Stimulated activated CD8-positive, alpha-beta memory T cell treated with anti-CD3 and anti-CD28 coated beads, Interleukin-15, amount 100 ng/mL, for 1 hour (primary cell): Measurements from ENCODE around the gene KLHDC10.
"Not testable (repeated sequence)": the region's sequence is repeated elsewhere in the genome, so short reads cannot be mapped to it uniquely, and the experiment has no call there.

ENCODE experiments used
- DNase-seq: peaks from one replicate; pipeline ENCODE4 v3.0.0-alpha.2; 2020; ENCODE audit warnings: low read depth

The KLHDC10 gene

DNA sequence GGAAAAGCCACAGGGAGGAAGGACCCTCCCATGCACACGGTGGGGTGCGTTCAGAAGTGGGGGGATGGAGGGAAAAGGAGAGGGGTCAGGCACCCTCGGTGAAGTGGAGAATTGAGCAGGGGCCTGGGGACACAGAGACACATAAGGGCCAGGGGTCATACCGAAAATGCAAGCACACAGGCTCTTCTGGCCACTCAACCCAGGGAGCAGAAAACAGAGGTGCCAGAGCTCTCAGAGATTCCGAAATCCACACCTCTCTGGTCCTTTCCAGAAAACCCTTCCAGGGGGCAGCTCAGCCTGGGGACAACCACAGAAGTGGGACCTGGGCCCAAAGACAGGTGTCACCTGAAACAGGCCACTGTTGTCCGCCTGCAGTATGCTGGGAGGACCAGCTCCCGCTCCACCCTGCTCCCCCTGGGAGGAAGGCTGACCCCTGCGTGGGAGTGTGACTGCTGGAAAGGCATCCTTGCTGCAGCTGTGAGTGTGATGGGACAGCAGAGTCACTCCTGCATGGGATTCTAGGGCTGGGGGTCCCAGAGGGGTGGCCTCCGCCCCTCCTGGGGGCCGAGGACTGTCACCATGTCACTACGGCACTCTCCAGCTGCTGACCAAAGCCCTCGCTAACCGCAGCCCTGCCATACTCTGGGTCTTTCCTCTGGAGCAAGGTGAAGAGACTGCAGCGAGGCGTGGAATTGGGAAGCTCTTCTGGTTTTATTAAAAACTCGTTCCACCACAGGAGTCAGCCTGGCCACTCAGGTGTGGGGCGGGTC lies 71.7 kb downstream of the KLHDC10 start:
- no peak for DNase-seq

DNA sequence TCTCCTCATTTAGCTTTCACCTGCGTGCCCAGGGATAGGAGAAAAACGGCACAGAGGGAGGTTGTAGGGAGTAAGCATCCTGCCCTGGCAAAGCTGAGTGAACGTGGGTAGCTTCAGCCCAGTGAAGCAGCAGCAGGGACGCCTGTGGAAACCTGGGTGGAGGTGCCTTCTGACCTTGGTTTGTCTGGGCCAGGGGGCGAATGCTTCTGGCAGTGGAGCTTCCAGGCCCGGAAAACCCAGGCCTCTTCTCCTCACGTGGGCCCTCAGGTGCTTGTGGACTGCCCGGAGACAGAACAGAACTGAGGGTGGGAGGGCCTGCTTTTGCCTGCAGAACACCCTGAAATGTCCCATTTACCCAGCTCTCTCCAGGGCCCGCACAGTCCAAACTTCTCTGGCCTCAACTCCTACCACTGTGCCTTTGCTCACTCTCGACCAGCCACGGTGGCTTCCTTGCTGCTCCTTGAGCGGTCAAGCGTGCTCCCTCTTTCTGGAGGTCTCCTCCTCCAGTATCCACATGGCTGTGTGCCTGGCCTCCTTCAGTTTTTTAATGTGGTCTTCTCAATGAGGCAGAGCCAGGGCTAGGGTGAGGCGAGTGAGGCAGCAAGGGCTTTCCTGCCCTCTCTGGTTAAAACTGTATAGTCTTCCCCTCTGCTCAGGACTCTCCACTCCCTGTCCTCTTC lies 72.5 kb downstream of the KLHDC10 start:
- no peak for DNase-seq

DNA sequence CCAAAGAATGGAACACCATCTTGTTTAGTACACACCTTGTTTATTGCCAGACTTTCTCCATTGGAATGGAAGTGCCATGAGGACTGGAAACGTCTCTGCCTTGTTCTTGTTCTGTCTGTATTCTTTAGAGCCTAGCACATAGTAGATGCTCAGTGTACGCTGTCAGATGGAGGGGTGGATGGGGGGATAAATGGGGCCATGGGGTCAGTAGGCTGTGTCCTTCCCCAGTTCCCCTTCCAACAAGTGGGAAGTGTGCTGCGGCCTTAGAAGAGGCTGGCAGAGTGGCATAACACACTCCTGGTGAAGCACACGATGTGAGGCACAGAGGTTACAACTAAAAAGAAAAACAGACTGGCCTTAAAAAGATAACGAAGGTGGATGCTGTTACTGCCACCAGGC lies 73.0 kb downstream of the KLHDC10 start:
- no peak for DNase-seq

DNA sequence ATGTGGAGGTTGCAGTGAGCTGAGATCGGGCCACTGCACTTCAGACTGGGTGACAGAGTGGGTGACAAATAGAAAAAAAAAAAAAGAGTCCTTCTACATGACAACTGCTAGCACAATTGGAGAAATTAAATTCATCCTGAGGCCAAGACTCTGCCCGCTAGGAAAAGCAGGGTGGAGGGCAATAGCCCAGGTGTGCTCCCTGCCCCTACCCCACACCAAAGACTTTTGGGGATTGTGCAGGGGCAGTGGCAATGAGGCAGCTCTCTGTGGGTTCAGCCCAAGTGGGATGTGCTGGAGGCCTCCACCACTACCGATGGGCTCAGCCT lies 73.6 kb downstream of the KLHDC10 start:
- DNase-seq, result no peak

DNA sequence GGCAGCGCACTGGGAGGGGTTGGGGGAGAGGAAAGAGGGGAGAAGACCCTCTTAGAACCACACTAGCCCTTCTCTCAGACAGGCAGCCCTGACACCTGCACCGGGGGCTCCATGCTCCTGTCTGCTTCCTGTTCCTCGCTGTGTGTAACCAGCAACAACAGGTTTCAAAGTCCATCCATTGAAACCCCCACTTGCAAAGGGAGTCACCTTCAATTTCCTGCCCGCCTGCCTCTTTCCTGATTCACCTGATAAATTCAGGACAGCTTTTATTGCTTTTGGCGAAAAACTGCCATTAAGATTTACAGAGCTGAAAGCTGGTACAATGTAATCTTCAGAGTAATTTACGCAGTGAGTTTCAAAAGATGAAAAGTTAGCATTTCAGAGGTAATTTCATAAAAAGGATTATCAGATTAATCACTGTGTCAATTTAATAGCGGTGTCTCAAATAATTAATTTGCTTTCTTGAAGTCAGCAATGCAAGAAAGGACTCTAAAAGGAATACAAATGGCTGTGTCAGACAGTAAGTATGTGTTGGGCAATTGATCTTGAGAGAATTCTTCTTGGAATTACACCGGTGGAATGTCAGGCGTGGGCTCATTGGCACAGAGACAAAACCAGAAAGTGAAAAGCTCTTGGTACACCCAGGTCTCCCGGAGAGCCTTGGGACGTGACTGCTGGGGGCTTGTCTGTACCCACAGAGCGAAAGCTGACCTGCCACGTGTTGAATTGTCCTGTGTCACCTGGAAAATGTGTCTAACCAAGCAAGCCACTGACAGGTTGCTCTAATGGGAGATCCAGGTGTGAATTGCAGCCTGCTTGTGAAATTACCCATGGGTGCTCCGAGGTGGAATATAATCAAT lies 74.2 kb downstream of the KLHDC10 start:
- no peak for DNase-seq

DNA sequence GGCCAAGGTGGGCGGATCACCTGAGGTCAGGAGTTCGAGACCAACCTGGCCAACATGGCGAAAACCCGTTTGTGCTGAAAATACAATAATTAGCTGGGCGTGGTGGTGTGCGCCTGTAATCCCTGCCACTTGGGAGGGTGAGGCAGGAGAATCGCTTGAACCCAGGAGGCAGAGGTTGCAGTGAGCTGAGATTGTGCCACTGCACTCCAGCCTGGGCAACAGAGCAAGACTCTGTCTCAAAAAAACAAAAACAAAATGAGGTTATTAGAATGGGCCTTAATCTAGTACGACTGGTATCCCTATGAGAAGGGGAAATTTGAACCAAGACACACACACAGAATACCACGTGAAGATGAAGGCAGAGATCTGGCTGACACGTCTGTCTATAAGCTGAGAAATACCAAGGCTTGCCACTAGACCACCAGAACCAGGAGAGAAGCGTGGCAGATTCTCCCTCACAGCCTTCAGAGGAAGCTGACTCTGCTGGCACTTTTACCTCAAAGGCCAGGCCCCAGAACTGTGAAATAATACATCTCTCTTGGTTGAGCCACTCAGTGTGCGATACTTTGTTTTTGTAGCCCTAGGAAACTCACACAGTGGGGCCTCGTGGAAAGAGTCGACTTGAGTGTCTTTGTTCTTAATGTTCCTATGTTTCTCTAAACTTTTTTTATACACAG lies 75.2 kb downstream of the KLHDC10 start:
- no peak for DNase-seq

DNA sequence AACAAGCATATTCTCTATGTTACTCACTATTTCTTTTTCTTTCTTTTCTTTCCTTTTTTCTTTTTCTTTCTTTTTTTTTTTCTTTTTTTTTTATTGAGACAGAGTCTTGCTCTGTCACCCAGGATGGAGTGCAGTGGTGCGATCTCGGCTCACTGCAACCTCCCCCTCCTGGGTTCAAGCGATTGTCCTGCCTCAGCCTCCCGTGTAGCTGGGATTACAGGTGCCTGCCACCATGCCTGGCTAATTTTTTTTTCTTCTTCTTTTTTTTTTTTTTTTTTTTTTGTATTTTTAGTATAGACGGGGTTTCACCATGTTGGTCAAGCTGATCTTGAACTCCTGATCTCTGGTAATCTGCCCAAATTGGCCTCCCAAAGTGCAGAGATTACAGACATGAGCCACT lies 75.8 kb downstream of the KLHDC10 start:
- not testable (repeated sequence) for DNase-seq

DNA sequence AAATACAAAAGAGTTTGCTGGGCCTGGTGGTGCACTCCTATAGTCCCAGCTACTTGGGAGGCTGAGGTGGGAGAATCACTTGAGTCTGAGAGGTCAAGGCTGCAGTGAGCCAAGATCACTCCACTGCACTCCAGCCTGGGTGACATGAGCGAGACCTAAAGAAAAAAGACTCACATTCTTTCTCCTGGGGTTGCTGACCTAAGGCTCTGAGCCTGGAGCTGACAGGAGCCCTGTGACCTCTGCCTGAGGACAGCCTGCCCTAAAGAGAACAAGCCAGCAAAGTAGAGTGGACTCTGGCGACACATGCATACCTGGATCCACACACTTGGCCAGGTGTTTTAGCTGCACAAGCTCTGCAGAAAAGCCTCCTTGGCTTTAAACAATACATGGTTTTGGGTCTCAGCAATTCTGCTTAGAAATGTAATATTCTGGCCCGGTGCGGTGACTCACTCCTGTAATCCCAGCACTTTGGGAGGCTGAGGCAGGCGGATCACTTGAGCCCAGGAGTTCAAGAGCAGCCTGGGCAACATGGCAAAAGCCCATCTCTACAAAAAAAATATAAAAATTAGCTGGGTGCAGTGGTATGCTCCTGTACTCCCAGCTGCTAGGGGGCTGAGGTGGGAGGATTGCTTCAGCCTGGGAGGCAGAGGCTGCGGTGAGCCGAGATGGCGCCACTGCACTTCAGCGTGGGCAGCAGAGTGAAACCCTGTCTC lies 76.5 kb downstream of the KLHDC10 start:
- no peak for DNase-seq

DNA sequence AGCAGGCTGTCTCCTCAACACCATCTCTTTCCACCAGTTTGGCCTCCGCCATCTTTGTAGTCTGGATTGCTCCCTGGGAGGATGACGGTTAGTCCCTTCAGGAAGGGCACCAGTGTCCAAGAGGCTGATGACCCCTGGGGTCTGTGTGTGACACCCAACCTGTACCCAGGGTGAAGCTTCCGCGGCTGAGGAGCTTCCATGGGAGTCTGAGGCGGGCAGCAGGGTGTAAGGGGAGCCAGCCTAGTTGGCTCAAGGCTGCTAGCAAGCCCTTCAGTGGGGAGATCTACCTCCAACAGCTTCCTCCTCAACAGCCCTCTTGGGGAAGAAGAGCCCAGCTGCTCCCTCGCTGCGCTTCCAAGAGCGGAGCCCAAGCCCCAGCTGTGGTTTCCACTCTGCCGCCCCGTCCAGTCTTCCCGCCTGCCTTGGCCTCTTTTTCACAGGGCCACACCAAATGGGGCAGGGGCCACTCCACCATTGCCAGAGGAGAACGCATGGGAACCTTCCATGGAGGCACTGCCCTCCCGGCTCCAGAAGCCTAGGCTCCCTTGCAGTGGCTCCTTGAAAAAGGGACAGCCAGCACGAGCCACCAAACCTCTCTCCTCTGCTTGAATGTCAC lies 77.5 kb downstream of the KLHDC10 start:
- DNase-seq, result no peak

DNA sequence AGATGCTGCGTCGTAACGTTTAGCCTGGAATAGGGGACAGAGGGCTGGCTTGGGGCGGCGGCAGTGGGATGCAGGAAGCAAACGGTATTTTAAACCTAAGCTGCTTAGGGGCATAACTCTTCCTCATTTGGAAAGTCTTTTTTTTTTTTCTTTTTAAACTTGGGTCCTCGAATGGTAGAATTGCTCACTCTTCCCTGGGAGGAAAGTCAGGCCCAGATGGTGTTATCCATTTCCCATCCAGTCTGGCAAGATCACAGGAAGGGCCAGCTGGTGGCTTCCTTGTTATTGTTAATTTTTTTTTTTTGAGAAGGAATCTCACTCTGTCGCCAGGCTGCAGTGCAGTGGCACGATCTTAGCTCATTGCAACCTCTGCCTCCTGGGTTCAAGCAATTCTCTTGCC lies 78.2 kb downstream of the KLHDC10 start:
- DNase-seq, result no peak

DNA sequence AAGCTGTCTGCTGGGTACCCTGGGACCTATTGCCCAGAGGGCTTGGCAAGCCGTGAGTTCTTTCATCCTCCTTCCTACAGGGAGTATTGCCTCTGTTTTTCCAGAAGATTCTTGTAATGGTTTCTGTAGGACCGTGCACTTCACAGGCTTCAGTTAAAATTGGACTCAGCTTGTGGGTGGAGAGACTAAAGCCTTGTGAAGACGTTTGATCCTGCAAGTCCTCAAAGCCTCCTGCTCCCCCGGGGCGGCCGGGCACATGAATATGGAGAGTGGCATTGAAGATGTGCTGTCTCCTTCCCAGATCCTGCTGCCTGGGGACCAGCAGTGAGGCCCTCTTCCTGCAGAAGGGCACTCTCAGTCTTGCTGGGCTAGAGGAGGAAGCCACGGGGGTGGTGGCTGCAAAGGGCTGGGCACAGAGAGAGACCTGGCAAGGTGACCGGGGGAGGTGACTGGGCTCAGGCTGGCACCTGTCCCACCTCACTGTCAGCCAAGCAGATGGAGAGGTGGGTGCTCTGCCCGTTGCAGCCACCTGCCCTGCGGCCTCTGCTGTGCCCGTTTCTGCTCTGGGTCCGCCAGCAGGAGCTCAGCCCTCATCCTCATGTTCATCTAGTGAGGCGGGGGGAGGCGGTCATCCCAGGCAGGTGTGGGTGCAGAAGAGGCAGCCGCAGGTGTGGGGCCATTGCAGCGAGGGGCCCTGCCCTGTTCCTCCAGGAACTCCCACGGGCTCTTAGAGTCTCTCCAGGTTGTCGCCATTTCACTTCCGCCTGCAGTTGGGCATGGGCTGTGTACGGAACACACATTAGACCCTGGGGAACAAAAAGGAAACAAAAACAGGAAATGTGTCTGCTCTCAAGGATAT lies 79.2 kb downstream of the KLHDC10 start:
- no peak for DNase-seq

DNA sequence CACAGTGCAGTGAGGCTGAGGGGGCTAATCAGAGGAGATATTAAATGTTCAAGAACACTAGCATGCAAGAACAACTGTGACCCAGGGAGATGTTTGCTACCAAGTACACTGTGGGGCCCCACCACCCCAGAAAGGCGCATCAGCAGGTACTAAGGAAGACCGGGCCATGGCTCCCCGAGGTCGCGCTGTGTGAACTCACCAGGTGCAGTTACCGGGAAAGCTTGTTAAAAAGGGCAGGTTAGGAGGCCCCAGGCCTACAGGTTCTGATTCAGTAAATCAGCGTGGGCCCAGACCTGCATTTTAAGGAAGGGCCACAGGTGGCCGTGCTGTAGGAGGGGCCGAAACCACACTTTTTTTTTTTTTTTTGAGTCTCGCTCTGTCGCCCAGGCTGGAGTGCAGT lies 80.3 kb downstream of the KLHDC10 start:
- no peak for DNase-seq

DNA sequence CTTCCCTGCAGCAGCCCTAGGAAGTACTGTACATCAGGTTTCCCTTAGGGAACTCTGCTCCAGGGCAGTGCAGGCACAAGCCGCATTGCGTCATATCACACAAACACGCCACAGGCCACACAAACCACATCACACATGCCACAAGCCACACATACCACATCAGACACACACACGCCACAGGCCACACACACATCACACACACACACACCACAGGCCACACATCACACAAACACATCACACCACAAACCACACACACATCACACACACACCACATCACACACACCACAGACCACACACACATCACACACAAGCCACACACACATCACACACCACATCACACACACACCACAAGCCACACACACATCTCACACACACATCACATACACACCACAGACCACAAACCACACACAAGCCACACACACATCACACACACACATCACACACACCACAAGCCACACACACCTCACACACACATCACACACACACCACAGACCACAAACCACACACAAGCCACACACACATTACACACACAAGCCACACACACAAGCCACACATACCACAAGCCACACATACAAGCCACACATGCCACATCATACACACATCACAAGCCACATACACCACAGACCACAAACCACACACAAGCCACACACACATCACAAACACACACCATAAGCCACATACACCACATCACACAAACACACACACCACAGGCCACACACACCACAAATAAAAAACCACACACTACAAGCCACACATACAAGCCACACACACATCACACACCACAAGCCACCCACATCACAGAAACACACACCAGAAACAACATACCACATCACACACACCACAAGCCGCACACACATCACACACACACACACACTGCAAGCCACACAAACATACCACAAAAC lies 81.5 kb downstream of the KLHDC10 start:
- peak; percentile 15 for DNase-seq

DNA sequence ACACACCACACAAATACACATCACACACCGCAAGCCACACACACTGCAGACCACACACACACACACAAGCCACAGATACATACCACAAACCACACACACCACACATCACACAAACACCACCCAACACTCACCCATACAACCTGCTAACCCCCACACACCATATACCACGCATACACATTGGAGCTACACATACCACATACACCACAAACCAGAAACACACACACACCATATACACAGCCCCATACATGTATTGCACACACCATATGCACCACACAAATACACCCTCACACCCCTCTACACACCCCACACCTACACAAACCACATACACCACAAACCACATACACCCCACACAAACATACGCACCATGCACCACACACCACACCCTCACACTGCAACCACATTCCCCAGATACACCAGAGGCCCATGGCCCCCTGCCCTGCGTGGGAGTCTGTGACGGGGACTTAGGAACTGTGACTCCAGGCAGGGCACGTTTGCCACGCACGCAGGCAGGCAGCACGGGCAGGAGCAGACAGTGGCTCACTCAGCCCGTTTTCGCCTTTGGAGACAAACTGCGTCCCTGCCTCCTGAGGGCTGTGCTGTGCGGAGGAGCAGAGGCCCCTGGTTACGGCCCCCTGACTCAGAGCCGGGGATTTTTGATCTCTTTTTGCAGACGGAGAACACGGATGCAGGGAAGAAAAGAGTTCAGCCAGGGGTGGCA lies 82.3 kb downstream of the KLHDC10 start:
- no peak for DNase-seq

DNA sequence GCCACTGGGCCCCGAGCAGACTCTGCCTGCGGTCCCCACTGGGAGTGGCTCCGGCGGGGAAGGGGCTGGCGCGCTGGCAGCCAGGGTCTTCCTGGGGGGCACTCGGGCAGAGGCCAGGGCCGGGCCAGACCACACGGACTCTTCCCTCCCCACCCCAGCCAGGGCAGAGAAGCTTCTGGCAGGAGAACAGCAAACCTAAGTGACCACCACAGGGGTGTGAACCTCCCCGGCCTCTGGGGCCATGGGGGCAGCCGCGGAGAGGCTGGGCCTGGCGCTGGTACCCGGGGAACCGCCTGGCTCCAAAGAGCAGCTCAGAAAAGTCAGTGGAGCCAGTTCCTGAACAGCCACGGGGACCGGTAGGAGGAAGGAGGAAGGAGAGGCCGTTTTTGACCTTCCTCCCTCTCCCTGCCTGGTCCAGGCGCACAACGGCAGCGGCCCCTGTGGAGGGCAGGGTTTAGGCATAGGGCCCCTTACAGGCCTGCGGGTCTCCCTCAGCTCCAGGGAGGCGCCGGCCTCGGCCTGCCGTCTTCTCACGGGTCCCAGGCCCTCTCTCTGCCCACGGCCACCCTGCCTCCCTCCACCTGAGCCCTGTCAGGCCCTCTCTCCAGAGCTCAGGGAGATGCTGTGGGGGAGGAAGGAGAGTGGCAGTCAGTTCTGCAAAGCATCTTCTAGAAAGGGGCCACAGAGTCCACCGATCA lies 83.0 kb downstream of the KLHDC10 start:
- no peak for DNase-seq

DNA sequence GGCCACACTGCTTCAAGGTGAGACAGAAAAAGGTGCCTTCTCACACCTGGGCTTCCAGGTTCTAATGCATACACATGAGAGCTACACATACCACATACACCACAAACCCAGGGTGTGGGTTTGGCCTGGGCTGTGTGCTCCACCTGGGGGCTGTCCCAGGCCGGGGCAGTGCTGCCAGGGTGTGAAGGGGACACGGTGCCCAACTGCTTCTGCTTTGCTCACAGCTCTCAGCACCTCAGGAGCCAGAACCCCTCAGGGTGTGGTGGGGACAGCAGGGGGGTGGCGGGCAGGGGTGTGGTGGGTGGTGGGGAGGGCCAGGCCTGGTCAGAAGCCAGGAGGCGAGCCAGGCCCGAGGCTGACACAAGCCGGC lies 83.8 kb downstream of the KLHDC10 start:
- DNase-seq, result no peak

DNA sequence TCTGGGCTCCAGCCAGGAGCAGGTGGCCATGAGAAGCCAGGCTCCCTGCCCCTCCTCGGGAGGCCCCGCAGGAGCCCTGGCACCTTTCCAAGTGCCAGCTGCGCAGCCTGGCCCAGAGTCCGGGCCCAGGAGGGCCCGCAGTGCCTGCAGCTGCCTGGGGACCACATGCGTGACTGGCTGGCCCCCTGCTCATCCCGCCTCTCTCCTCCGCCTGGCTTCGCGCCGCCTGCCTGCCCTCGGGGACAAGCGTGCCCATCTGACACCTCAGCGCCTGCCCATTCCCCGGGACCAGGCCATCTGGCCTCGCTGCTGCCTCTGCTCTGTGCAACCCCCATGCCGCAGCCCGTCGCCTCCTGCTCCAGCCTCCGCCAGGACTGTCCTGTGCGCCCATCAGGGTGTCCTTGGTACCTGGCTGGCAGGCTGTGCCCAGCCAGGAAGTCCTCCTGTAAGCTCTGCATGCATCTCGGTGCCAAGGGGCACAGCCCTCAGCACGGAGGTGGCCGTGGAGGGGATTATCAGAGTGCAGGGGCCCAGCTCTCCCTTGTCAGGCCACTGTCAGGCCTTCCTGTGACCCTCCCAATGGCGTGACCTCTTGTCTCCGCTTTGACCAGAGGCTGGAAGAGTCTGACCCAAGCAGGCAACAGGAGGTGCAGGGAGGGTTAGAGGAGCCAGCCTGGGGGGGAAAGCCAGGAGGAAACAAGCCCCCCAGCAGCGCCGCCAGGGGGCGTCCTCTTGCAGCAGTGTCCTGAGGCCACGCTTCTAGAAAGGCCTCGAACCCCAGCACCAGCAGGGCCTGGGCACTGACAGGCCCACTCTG lies 84.4 kb downstream of the KLHDC10 start:
- no peak for DNase-seq
